Measurements from ENCODE around the gene SPHK2.

Gene SPHK2

GRCh38 chr19:48639483-48640375 lies 20.4 kb downstream of the SPHK2 start:
- no peak for DNase-seq (ENCODE audit: extremely low spot score)

DNA sequence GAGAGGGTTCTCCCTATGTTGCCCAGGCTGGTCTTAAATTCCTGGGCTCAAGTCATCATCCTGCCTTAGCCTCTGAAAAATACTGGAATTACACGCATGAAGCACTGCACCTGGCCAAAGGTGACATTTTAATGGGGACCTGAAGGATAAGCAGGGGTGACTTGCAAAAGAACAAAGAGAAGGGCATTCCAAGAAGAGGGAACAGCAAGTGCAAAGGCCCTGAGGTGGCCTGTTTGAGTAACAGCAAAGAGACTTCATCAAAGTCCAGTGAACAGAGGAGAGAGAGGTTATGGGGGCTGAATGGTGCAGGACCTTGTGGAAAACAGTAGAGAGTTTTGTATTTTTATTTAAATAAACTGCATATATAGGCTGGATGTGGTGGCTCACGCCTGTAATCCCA lies 22.5 kb downstream of the SPHK2 start:
- ChIA-PET CTCF (no interaction called here), POLR2A (no interaction called here)

More at GRCh38 chr19:48639483-48640375, 20.4 kb downstream of the SPHK2 start:
- ChIA-PET CTCF (interaction anchor here (0.6 kb wide), 1 partner anchor 339 kb away, joined by 3 read pairs; no protein-coding TSS in a partner anchor), POLR2A (no interaction called here)
- TF ChIP-seq CTBP1 (IDR thresholded peaks at IDR 0.05; ENCODE audit: borderline replicate concordance) (no peak), PKNOX1 (IDR thresholded peaks at IDR 0.05) (no peak), TARDBP (IDR thresholded peaks at IDR 0.05) (no peak), SP1 (IDR thresholded peaks at IDR 0.05) (no peak), LEF1 (IDR thresholded peaks at IDR 0.05; ENCODE audit: borderline replicate concordance) (no peak), ZNF384 (IDR thresholded peaks at IDR 0.05) (no peak), BHLHE40 (IDR thresholded peaks at IDR 0.05; ENCODE audit: borderline replicate concordance) (no peak), HDGF (IDR thresholded peaks at IDR 0.05; ENCODE audit: borderline replicate concordance) (no peak), ARNT (IDR thresholded peaks at IDR 0.05) (no peak), SUZ12 (IDR thresholded peaks at IDR 0.05) (no peak), ELF4 (IDR thresholded peaks at IDR 0.05) (no peak), FOXA1 (IDR thresholded peaks at IDR 0.05) (no peak), FOXM1 (IDR thresholded peaks at IDR 0.05; ENCODE audit: borderline replicate concordance) (no peak), L3MBTL2 (conservative IDR thresholded peaks at IDR 0.05) (no peak), NFRKB (IDR thresholded peaks at IDR 0.05) (no peak), FOXK2 (IDR thresholded peaks at IDR 0.05) (no peak)

GRCh38 chr19:48642862-48643261 lies 23.6 kb downstream of the SPHK2 start:
- CTCF ChIA-PET: interaction anchor here (0.6 kb wide), 1 partner anchor 310 kb away, joined by 3 read pairs; no protein-coding TSS in a partner anchor
- POLR2A ChIA-PET: no interaction called here
- TF ChIP-seq FOXK2 (IDR thresholded peaks at IDR 0.05): no peak
- TF ChIP-seq TARDBP (IDR thresholded peaks at IDR 0.05): no peak
- no peak for TF ChIP-seq FOXM1 (IDR thresholded peaks at IDR 0.05; ENCODE audit: borderline replicate concordance)
- TF ChIP-seq PKNOX1 (IDR thresholded peaks at IDR 0.05): no peak
- no peak for TF ChIP-seq SP1 (IDR thresholded peaks at IDR 0.05)
- TF ChIP-seq LEF1 (IDR thresholded peaks at IDR 0.05; ENCODE audit: borderline replicate concordance): no peak
- TF ChIP-seq ELF4 (IDR thresholded peaks at IDR 0.05): no peak
- TF ChIP-seq ZNF384 (IDR thresholded peaks at IDR 0.05): no peak
- no peak for DNase-seq (ENCODE audit: extremely low spot score)

More for the DNA sequence above, 22.5 kb downstream of the SPHK2 start:
- DNase-seq (ENCODE audit: extremely low spot score): no peak
- TF ChIP-seq BHLHE40 (IDR thresholded peaks at IDR 0.05; ENCODE audit: borderline replicate concordance) (no peak), HDGF (IDR thresholded peaks at IDR 0.05; ENCODE audit: borderline replicate concordance) (no peak), ARNT (IDR thresholded peaks at IDR 0.05) (no peak), L3MBTL2 (conservative IDR thresholded peaks at IDR 0.05) (no peak), ZNF384 (IDR thresholded peaks at IDR 0.05) (no peak), PKNOX1 (IDR thresholded peaks at IDR 0.05) (no peak), CTBP1 (IDR thresholded peaks at IDR 0.05; ENCODE audit: borderline replicate concordance) (no peak), FOXM1 (IDR thresholded peaks at IDR 0.05; ENCODE audit: borderline replicate concordance) (no peak), FOXA1 (IDR thresholded peaks at IDR 0.05) (no peak), TARDBP (IDR thresholded peaks at IDR 0.05) (no peak), SUZ12 (IDR thresholded peaks at IDR 0.05) (no peak), SP1 (IDR thresholded peaks at IDR 0.05) (no peak), LEF1 (IDR thresholded peaks at IDR 0.05; ENCODE audit: borderline replicate concordance) (no peak), NFRKB (IDR thresholded peaks at IDR 0.05) (no peak), ELF4 (IDR thresholded peaks at IDR 0.05) (no peak), FOXK2 (IDR thresholded peaks at IDR 0.05) (no peak)

DNA sequence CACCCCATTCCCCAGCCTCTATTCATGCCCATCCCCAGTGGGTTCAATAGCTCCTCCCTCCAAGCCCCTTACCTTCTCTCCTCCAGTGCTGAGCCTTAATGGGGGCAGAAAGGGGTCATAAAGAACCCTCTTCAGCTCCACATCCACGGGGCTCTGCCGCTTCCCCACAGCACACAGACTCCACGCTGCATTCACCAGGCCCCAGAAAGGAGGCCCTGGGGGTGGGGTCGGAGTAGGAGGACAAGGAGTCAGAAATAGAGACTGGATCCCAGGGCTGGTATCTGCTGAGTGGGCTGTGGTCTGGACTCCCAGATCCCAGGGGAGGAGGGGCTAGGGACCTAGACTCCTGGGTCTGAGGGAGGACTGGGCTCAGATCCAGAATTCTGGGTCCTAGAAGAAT lies 25.0 kb downstream of the SPHK2 start:
- POLR2A ChIA-PET: interaction anchor here (2.3 to 3.0 kb wide), 3 partner anchors 10 to 228 kb away, joined by 5 to 9 read pairs (median 6); partner anchors contain the start of gene PPP1R15A

More for the DNA sequence above, 25.0 kb downstream of the SPHK2 start:
- no peak for DNase-seq (ENCODE audit: extremely low spot score)
- TF ChIP-seq ZNF384 (IDR thresholded peaks at IDR 0.05) (no peak), ARNT (IDR thresholded peaks at IDR 0.05) (no peak), TARDBP (IDR thresholded peaks at IDR 0.05) (no peak), SUZ12 (IDR thresholded peaks at IDR 0.05) (no peak), LEF1 (IDR thresholded peaks at IDR 0.05; ENCODE audit: borderline replicate concordance) (no peak), FOXA1 (IDR thresholded peaks at IDR 0.05) (no peak), PKNOX1 (IDR thresholded peaks at IDR 0.05) (no peak), HDGF (IDR thresholded peaks at IDR 0.05; ENCODE audit: borderline replicate concordance) (no peak), L3MBTL2 (conservative IDR thresholded peaks at IDR 0.05) (no peak), ELF4 (IDR thresholded peaks at IDR 0.05) (no peak), NFRKB (IDR thresholded peaks at IDR 0.05) (no peak), BHLHE40 (IDR thresholded peaks at IDR 0.05; ENCODE audit: borderline replicate concordance) (no peak), SP1 (IDR thresholded peaks at IDR 0.05) (no peak)
- CTCF ChIA-PET: interaction anchor here (0.6 kb wide), 1 partner anchor 31 kb away, joined by 3 read pairs; no protein-coding TSS in a partner anchor
